Endothelial cell of umbilical vein (primary cell): ENCODE results near the gene ABHD17A. TPM values are rescaled to one million over a fixed set of nuclear protein-coding genes. Genes with fewer than 3 reads are reported as not detected.

Source experiments
- BruUV-seq: library from RNA; stranded (reverse); fragments of 400-500 nt; replicated peaks from 2 replicates; lab custom pipeline; 2021; lab: Mats Ljungman, UMichigan
- CTCF ChIA-PET: fragments of 300-600, 350-600 bp; sonication (Branson Sonifier 250); formaldehyde crosslinking; loops from one replicate; lab custom pipeline; 2021; ENCODE audit warnings: antibody characterized with exemption, inconsistent platforms; lab: Charles Lee
- POLR2A ChIA-PET: fragments of 300-600, 350-600 bp; sonication (Branson Sonifier 250); formaldehyde crosslinking; loops from one replicate; lab custom pipeline; 2021; ENCODE audit warnings: antibody characterized with exemption, inconsistent platforms; lab: Charles Lee
- DNase-seq: peaks from one replicate; pipeline ENCODE4 v3.0.0-alpha.2; 2011; ENCODE audit warnings: low read depth, low spot score
- FAIRE-seq: peaks from 2 replicates; lab custom pipeline; 2011; peaks lifted over from hg19 to GRCh38; lab: Jason Lieb, UNC
- H2AFZ ChIP-seq: 2 replicates; pipeline ENCODE4 v1.6.0; 2012; ENCODE audit warnings: low read depth, low read length, control low read depth, inconsistent platforms
- H3K27ac ChIP-seq: 2 replicates; pipeline ENCODE4 v1.5.1; 2011; ENCODE audit warnings: low read depth, mild to moderate bottlenecking, control low read depth, low read length, moderate library complexity; ENCODE audit not compliant: insufficient read depth
- H3K27me3 ChIP-seq, 2 experiments: 2 replicates each; pipeline versions ENCODE4 v1.6.0 to v1.6.1; 2011; ENCODE audit warnings: low read length in 2 of 2, mixed read lengths in 1 of 2; ENCODE audit not compliant: control insufficient read depth in 2 of 2, insufficient read depth in 2 of 2
- H3K36me3 ChIP-seq, 2 experiments: 2 replicates in 1 of 2; 3 replicates in 1 of 2; pipeline ENCODE4 v1.5.1; 2011; ENCODE audit warnings: low read length in 2 of 2, mild to moderate bottlenecking in 1 of 2, moderate library complexity in 1 of 2; ENCODE audit not compliant: control insufficient read depth in 2 of 2, insufficient read depth in 2 of 2; ENCODE audit errors: extremely low read depth in 1 of 2
- H3K4me1 ChIP-seq: 3 replicates; pipeline ENCODE4 v1.5.1; 2011; ENCODE audit warnings: mild to moderate bottlenecking, low read length; ENCODE audit not compliant: control insufficient read depth, insufficient read depth; ENCODE audit errors: extremely low read depth
- H3K4me2 ChIP-seq: 2 replicates; pipeline ENCODE4 v1.6.1; 2011; ENCODE audit warnings: low read length, control low read depth, mixed read lengths; ENCODE audit not compliant: insufficient read depth
- H3K4me3 ChIP-seq, 3 experiments: fragments of 200-600 bp in 1 of 3; sonication (generic), shearing (Covaris generic) in 1 of 3; replicated peaks in 1 of 3; 2 replicates each; pipeline ENCODE4 v1.5.1; 2011 to 2016; ENCODE audit warnings: control low read depth in 3 of 3, low read length in 3 of 3, mild to moderate bottlenecking in 2 of 3, inconsistent platforms in 1 of 3, low read depth in 1 of 3, moderate library complexity in 1 of 3; ENCODE audit not compliant: insufficient read depth in 1 of 3
- H3K79me2 ChIP-seq: 2 replicates; pipeline ENCODE4 v1.6.0; 2012; ENCODE audit warnings: low read length, inconsistent platforms; ENCODE audit not compliant: control insufficient read depth, insufficient read depth
- H3K9ac ChIP-seq: replicated peaks from 2 replicates; pipeline ENCODE3; 2011; ENCODE audit warnings: low read length, control low read depth; ENCODE audit not compliant: insufficient read depth; ENCODE audit errors: extremely low read depth
- H3K9me1 ChIP-seq: replicated peaks from 3 replicates; pipeline ENCODE4 v1.6.0; 2011; ENCODE audit warnings: mild to moderate bottlenecking, low read length; ENCODE audit not compliant: control insufficient read depth, insufficient read depth; ENCODE audit errors: extremely low read depth
- H3K9me3 ChIP-seq: replicated peaks from 2 replicates; pipeline ENCODE4 v1.5.1; 2012; ENCODE audit warnings: low read length, inconsistent platforms; ENCODE audit not compliant: control insufficient read depth, insufficient read depth
- H4K20me1 ChIP-seq: replicated peaks from 2 replicates; pipeline ENCODE3; 2011; ENCODE audit warnings: mild to moderate bottlenecking, low read length; ENCODE audit not compliant: control insufficient read depth, insufficient read depth; ENCODE audit errors: extremely low read depth
- EZH2 ChIP-seq: IDR thresholded peaks from 2 replicates; pipeline ENCODE4 v1.6.1; 2012; ENCODE audit warnings: borderline replicate concordance, low read depth, mild to moderate bottlenecking, moderate library complexity, low read length, inconsistent platforms; ENCODE audit not compliant: severe bottlenecking
- FOS ChIP-seq: IDR thresholded peaks from 2 replicates; pipeline ENCODE4 v1.6.1; 2011; ENCODE audit warnings: mild to moderate bottlenecking, low read length, moderate library complexity, borderline replicate concordance; ENCODE audit not compliant: insufficient read depth
- GATA2 ChIP-seq: IDR thresholded peaks from 2 replicates; pipeline ENCODE4 v1.7.0; 2011; ENCODE audit warnings: low read depth, mild to moderate bottlenecking, moderate library complexity, mixed read lengths, low read length; ENCODE audit not compliant: insufficient read length, insufficient read depth
- JUN ChIP-seq: IDR thresholded peaks from 2 replicates; pipeline ENCODE4 v1.6.1; 2011; ENCODE audit warnings: borderline replicate concordance, low read depth; ENCODE audit not compliant: insufficient read length, insufficient read depth
- MYC ChIP-seq: IDR thresholded peaks from one replicate; pipeline ENCODE4 v1.6.1; 2011; ENCODE audit warnings: mild to moderate bottlenecking, low read depth, low read length
- POLR2A ChIP-seq: IDR thresholded peaks from 2 replicates; pipeline ENCODE4 v1.6.1; 2012; ENCODE audit warnings: low read depth, mild to moderate bottlenecking, control low read depth, low read length
- POLR2AphosphoS5 ChIP-seq: IDR thresholded peaks from 2 replicates; pipeline ENCODE4 v1.6.1; 2012; ENCODE audit warnings: low read depth, mild to moderate bottlenecking, control low read depth, low read length, moderate library complexity; ENCODE audit not compliant: insufficient read depth
- dilution Hi-C: fragments of 300-500 bp; cut with MboI; formaldehyde crosslinking; loops from one replicate; pipeline ENCODE4 v1.15.0; 2019; ENCODE audit warnings: low sequenced_read_pairs; ENCODE audit not compliant: extremely low pct_ligation_motif_present
- intact Hi-C: fragments of 100-400 bp; cut with micrococcal nuclease; formaldehyde crosslinking; loops from one replicate; pipeline ENCODE4 v1.10.0; 2022
- polyA plus RNA-seq, 4 experiments: library from polyadenylated mRNA; depleted of rRNA in 3 of 4; stranded (reverse) in 3 of 4; unstranded in 1 of 4; fragments of >200 nt; gene quantifications; 2 replicates each; pipeline versions ENCODE4 v1.2.1 to v1.2.3, GENCODE V29; 2011 to 2012; ENCODE audit warnings: missing spikeins in 1 of 4
- total RNA-seq: library from RNA; stranded (reverse); gene quantifications from 2 replicates; pipeline ENCODE4 v1.2.3, GENCODE V29; 2021
- TF ChIP-seq, protein P1 (sequence below): IDR thresholded peaks from 2 replicates; pipeline ENCODE4 v1.6.1; 2011; ENCODE audit not compliant: insufficient read depth, insufficient read length
- TF ChIP-seq, protein P2 (sequence below), 2 donors: IDR thresholded peaks; 1 replicate in 1 of 2; 2 replicates in 1 of 2; pipeline ENCODE4 v1.5.1; 2011; ENCODE audit warnings: low read length in 2 of 2, mild to moderate bottlenecking in 2 of 2, moderate library complexity in 2 of 2, control low read depth in 1 of 2, inconsistent platforms in 1 of 2, low read depth in 1 of 2; ENCODE audit not compliant: insufficient read depth in 1 of 2; ENCODE audit errors: extremely low read depth in 1 of 2

ABHD17A gene
- total and polyA plus RNA-seq, 2 donors (not counting 3 experiments of a cell fraction or from before 2014, with no cell fraction given): 89.8 to 143 TPM

DNA sequence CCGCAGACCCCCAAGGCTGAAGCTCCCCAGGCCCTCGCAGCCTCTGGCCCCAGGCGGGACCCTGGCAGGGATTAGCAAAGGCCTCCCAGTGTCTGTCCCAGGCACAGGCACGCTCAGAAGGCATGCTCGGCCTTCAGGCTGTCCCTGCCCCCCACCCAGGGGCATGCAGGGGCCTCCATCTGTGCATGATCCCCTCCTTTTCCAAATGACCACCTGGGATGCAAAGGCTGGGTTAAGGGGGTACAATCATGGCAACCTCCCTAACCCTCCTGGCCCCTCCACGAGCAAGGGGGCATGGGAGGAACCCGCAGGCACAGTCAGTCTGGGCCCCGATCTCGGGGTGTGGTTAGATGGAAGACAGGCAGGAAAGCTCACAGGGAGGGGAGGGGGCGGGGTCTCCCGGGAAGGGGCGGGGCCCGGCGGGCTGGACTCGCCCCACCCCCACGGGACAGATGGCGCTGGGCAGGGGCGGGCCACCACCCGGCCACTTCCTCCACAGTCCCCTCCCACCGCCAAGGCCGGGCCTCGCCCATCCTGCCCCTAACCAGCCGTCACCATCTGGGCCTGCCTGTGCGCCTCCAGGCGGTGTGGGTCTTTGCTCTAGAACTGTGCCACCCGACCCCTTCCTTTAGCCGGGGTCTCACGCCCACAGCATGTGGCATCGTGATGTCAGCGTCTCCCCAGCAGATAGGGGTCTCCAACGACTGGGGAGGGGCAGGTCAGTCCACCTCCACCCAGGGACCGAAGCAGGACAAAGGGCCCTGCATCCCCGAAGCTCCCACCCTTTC is 30.1 kb downstream of the ABHD17A start:
- peak overlapping the region; percentile 30 for H3K27ac ChIP-seq
- no peaks in the 10 kb centered on the region for H3K27me3 ChIP-seq
- no peak overlapping the region for H2AFZ ChIP-seq
- intact Hi-C loops: no loop called here
- CTCF ChIA-PET: interaction anchor here (0.6 to 1.5 kb wide), 8 partner anchors 11 to 418 kb away, joined by 3 to 8 read pairs (median 3); no protein-coding TSS in a partner anchor
- H3K4me3 ChIP-seq: peak overlapping the region in 1 of 3 experiments; percentile 4
- H3K9me1 ChIP-seq: no peaks in the 10 kb centered on the region
- H3K9me3 ChIP-seq: no peaks in the 10 kb centered on the region
- FAIRE-seq (peak; percentile 95), DNase-seq (peak; percentile 84)
- H3K4me1 ChIP-seq: peaks cover 35% of the 10 kb centered on the region
- peak; percentile 69 for TF ChIP-seq POLR2AphosphoS5
- TF ChIP-seq MYC: no peak
- TF ChIP-seq, protein P1, sequence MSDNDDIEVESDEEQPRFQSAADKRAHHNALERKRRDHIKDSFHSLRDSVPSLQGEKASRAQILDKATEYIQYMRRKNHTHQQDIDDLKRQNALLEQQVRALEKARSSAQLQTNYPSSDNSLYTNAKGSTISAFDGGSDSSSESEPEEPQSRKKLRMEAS: no peak
- TF ChIP-seq FOS: no peak
- TF ChIP-seq JUN: no peak
- peak; percentile 81 for TF ChIP-seq POLR2A
- no peak for TF ChIP-seq GATA2
- TF ChIP-seq, protein P2, sequence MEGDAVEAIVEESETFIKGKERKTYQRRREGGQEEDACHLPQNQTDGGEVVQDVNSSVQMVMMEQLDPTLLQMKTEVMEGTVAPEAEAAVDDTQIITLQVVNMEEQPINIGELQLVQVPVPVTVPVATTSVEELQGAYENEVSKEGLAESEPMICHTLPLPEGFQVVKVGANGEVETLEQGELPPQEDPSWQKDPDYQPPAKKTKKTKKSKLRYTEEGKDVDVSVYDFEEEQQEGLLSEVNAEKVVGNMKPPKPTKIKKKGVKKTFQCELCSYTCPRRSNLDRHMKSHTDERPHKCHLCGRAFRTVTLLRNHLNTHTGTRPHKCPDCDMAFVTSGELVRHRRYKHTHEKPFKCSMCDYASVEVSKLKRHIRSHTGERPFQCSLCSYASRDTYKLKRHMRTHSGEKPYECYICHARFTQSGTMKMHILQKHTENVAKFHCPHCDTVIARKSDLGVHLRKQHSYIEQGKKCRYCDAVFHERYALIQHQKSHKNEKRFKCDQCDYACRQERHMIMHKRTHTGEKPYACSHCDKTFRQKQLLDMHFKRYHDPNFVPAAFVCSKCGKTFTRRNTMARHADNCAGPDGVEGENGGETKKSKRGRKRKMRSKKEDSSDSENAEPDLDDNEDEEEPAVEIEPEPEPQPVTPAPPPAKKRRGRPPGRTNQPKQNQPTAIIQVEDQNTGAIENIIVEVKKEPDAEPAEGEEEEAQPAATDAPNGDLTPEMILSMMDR (IDR thresholded peaks at IDR 0.05; ENCODE audit: extremely low read depth in 1 of 2, insufficient read depth in 1 of 2, low read depth in 1 of 2, low read length in 2 of 2): no peak
- no peak for TF ChIP-seq EZH2
- peak overlapping the region; percentile 47 for H3K4me2 ChIP-seq
- dilution Hi-C loops: no loop called here
- peaks cover 66% of the 10 kb centered on the region for H3K79me2 ChIP-seq
- H3K36me3 ChIP-seq: no peaks in the 10 kb centered on the region
- POLR2A ChIA-PET: interaction anchor here (0.6 kb wide), 1 partner anchor 693 kb away, joined by 4 read pairs; no protein-coding TSS in a partner anchor
- H4K20me1 ChIP-seq: no peaks in the 10 kb centered on the region
- no TSS peak for BruUV-seq
- H3K9ac ChIP-seq: peak overlapping the region; percentile 14
